ENCODE results near the gene CYP27C1.

CYP27C1 gene

GRCh38 chr2:127195140-127196074 is 24.7 kb downstream of the CYP27C1 start:
- peaks cover 18% of the 10 kb centered on the region for H3K9me3 Mint-ChIP-seq
- TF ChIP-seq CTCF (IDR thresholded peaks at IDR 0.05): no peak
- H3K36me3 Mint-ChIP-seq (ENCODE audit: low read depth): peaks cover 76% of the 10 kb centered on the region
- H3K27ac Mint-ChIP-seq: no peak overlapping the region
- peaks cover 5% of the 10 kb centered on the region for H3K4me1 Mint-ChIP-seq
- no peak overlapping the region for H3K4me3 Mint-ChIP-seq
- no peak for DNase-seq
- no peaks in the 10 kb centered on the region for H3K27me3 Mint-ChIP-seq (ENCODE audit: low read depth, poor library complexity)

GRCh38 chr2:127194447-127194846 is 25.7 kb downstream of the CYP27C1 start:
- Mint-ChIP-seq H3K36me3 (ENCODE audit: low read depth) (peaks cover 84% of the 10 kb centered on the region), H3K4me3 (no peak overlapping the region), H3K9me3 (peaks cover 25% of the 10 kb centered on the region), H3K4me1 (peaks cover 5% of the 10 kb centered on the region), H3K27me3 (ENCODE audit: low read depth, poor library complexity) (peaks cover 2% of the 10 kb centered on the region), H3K27ac (no peak overlapping the region)
- TF ChIP-seq CTCF (IDR thresholded peaks at IDR 0.05): no peak
- DNase-seq: no peak

- Mint-ChIP-seq H3K27me3 (ENCODE audit: low read depth, poor library complexity) (peaks cover 2% of the 10 kb centered on the region), H3K4me3 (no peak overlapping the region), H3K9me3 (peaks cover 29% of the 10 kb centered on the region), H3K36me3 (ENCODE audit: low read depth) (peaks cover 85% of the 10 kb centered on the region), H3K4me1 (peaks cover 5% of the 10 kb centered on the region), H3K27ac (no peak overlapping the region)
- no peak for DNase-seq
- TF ChIP-seq CTCF (IDR thresholded peaks at IDR 0.05): no peak
These were observed 26.2 kb downstream of the CYP27C1 start for GRCh38 chr2:127193967-127194280.

- H3K27ac Mint-ChIP-seq: no peak overlapping the region
- no peak for TF ChIP-seq CTCF (IDR thresholded peaks at IDR 0.05)
- no peak for DNase-seq
- H3K36me3 Mint-ChIP-seq (ENCODE audit: low read depth): peaks cover 91% of the 10 kb centered on the region
- H3K4me3 Mint-ChIP-seq: no peak overlapping the region
- peaks cover 8% of the 10 kb centered on the region for H3K4me1 Mint-ChIP-seq
- H3K27me3 Mint-ChIP-seq (ENCODE audit: low read depth, poor library complexity): peaks cover 4% of the 10 kb centered on the region
- H3K9me3 Mint-ChIP-seq: peaks cover 32% of the 10 kb centered on the region
These were observed 26.7 kb downstream of the CYP27C1 start for GRCh38 chr2:127193164-127193966.

GRCh38 chr2:127191331-127192219 is 28.5 kb downstream of the CYP27C1 start:
- Mint-ChIP-seq H3K27ac (no peak overlapping the region), H3K4me3 (no peak overlapping the region), H3K4me1 (peaks cover 3% of the 10 kb centered on the region), H3K27me3 (ENCODE audit: low read depth, poor library complexity) (peaks cover 9% of the 10 kb centered on the region), H3K36me3 (ENCODE audit: low read depth) (peaks cover 88% of the 10 kb centered on the region), H3K9me3 (peaks cover 20% of the 10 kb centered on the region)
- DNase-seq: no peak
- TF ChIP-seq CTCF (IDR thresholded peaks at IDR 0.05): no peak

Measured in nephron progenitor cell (in vitro differentiated cells).